SK-N-MC (cell line): ENCODE data around the gene HAGH.

Experiments used
- EZH2 ChIP-seq: fragments of 200-600 bp; sonication (generic); IDR thresholded peaks from one replicate; pipeline ENCODE4 v1.6.1; 2017; ENCODE audit warnings: antibody characterized with exemption
- POLR2AphosphoS5 ChIP-seq: IDR thresholded peaks from 2 replicates; pipeline ENCODE4 v1.6.1; 2012; ENCODE audit warnings: mild to moderate bottlenecking, low read depth, low read length, borderline replicate concordance

GRCh38 chr16:1858189-1858865 is 31.7 kb upstream of the HAGH start:
- TF ChIP-seq POLR2AphosphoS5 (no peak), EZH2 (no peak)
